ENCODE data around the gene NSL1. TPM values are rescaled to one million over a fixed set of nuclear protein-coding genes. Genes with fewer than 3 reads are reported as not detected.
"Not testable (repeated sequence)": the region's sequence is repeated elsewhere in the genome, so short reads cannot be mapped to it uniquely, and the experiment has no call there.

NSL1 gene
- polyA plus RNA-seq, 4 donors, result 44.1 to 46.3 (median 44.8) TPM

DNA sequence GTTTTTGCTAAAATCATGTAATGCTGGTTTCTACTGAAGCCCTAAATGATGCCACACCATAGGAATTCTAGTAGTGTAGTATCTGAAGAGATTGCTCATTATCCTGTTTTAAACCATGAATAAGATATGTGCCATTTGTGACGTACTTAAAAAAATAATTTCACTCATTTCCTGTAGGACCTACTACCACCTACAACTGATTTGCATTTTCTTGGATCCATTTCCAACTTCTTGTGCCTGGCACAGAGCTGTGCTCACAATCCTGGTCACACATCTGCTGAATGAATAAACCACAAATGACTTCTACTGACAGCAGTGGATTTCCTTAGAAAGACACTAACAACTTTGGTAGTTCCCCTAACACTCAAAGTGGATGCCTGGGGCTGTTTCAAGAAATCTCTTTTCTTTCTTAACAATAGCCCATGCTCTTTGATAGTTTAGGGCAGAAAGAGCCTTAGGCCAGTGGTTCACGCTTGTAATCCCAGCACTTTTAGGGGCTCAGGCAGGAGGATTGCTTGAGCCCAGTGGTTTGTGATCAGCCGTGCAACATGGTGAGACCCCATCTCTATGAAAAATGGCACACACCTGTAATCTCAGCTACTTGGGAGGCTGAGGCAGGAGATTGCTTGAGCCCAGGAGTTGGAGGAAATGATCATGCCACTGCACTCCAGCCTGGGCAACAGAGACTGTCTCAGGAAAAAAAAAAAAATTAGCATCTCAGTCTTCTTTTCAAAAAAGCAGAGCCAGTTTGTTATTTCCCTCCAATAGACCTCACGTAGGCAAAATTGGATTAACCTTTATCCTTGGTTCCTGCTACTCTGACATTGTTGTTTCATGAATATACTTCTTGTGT is 78.9 kb downstream of the NSL1 start:
- no peak for DNase-seq (ENCODE audit: low read depth in 4 of 4, low spot score in 2 of 4)

DNA sequence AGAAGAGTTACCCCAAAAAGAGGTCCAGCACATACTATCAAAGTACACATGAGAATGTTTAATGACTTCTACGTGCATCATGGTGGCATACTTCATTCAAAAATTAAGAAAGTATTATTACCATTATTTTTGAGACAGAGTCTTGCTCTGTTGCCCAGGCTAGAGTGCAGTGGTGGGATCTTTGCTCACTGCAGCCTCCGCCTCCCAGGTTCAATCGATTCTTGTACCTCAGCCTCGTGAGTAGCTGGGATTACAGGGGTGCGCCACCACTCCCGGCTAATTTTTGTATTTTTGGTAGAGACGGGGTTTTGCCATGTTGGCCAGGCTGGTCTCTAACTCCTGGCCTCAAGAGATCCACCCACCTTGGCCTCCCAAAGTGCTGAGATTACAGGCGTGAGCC is 79.6 kb downstream of the NSL1 start:
- DNase-seq (ENCODE audit: low read depth in 4 of 4, low spot score in 2 of 4), result not testable (repeated sequence)

DNA sequence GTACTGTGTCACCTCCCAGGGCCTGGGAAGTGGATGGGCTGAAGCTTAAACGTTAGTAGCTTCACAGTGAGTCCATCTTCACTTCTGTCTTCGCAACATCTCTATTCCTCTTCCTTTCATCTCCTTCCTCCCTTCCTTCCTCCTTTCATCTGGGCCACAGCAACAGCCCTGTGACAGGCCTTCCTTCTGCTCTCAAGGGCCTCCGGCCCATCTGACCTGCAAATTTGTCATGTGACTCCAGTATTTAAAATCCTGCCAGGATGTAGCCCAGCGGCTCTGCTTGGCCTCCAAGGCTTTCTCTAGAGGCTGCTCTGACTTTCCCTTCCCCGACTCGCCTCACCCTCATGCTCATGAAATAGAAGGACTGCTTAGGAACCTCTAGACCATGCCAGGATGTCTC is 81.0 kb downstream of the NSL1 start:
- no peak for DNase-seq (ENCODE audit: low read depth in 4 of 4, low spot score in 2 of 4)

DNA sequence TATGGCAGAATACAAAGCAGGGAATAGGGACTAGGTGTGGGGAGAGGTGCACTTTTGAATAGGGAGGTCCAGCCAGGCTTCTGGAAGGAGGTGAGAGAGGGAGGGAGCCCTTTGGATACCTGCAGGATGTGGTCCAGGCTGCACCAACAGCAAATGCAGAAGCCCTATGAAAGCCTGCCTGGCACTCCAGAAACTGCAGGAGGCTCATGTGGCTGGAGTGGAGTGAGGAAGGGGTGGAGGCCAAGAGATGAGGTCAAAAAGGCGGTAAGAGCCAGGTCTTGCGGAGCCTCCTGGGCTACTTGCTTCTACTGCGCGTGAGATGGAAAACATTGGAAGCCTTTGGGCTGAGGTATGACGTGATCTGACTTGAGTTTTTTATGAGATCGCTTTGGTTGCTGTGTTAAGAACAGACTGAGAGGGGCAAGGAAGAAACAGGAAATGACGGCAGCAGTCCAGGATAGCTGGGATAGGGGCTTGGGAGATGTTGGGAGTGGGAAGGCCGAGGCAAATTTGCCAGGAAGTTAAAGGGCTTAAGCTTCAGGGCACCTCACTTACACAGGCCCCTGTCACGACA is 87.5 kb downstream of the NSL1 start:
- no peak for DNase-seq (ENCODE audit: low read depth in 4 of 4, low spot score in 2 of 4)

DNA sequence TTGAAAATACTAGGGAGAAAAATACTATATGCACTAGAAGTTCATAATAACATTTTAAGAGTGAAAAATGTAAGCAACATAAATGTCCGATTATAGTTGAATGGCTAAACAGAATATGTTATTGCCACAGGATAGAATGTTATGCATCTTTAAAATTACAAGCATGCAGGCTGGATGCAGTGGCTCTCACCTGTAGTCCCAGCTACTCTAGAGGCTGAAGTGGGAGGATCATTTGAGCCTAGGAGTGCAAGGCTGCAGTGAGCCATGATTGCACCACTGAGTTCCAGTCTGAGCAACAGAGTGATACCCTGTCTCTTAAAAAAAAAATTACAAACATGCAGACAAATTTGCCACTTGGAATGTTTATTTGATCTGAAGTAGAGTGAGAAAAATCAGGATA is 88.9 kb downstream of the NSL1 start:
- no peak for DNase-seq (ENCODE audit: low read depth in 4 of 4, low spot score in 2 of 4)

DNA sequence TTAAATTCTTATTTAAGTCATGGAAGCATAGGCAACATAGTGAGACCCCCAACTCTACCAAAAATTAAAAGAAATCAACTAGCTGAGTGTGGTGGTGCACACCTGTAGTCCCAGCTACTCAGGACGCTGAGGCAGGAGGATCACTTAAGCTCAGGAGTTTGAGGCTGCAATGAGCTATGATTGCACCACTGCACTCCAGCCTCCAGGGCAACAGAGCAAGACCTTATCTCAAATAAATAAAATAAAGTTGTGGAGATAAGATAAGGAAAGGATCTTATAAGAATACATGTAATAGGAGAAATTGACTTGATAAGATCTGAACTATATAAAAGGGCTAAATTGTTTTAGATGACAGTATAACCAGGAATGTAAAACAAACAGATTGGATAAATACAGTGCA is 89.7 kb downstream of the NSL1 start:
- no peak for DNase-seq (ENCODE audit: low read depth in 4 of 4, low spot score in 2 of 4)

GRCh38 chr1:212700892-212701819 is 90.4 kb downstream of the NSL1 start:
- peak in 2 of 4 donors; percentile 21 to 37 for DNase-seq (ENCODE audit: low read depth in 4 of 4, low spot score in 2 of 4)

DNA sequence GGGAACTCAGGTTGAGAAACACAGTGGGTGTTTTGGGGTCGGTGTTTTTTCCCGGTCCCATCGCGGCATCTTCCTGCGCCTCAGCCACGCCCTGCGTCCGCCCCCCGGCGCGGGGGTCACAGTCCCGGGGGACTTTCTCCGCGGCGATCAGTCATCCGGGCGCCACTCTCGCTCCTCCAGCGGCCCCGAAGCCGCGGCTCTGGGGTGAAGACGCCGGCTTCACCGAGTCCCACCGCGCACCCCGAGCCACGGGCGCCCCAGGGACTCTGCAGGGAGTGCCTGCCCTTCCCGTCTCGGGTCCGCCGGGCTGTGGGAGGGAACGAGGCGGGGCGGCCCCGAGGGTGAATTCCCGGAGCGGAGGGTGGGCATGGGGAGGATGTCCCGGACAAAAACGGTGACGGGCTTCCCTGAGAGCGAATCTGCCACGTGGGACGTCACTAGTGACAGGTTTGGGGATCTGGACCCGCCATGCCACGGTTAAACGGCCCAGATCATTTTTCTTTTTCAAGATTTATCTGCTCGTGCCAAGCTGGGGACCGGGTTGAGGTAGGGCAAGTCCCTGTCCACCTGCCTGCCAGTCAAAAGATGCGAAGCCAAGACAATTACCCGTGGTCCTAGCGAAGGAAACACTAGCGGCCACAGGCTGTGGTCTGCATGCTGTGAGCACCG is 91.2 kb downstream of the NSL1 start:
- DNase-seq (ENCODE audit: low read depth in 4 of 4, low spot score in 2 of 4), result peak in 2 of 4 donors; percentile 1 to 9

DNA sequence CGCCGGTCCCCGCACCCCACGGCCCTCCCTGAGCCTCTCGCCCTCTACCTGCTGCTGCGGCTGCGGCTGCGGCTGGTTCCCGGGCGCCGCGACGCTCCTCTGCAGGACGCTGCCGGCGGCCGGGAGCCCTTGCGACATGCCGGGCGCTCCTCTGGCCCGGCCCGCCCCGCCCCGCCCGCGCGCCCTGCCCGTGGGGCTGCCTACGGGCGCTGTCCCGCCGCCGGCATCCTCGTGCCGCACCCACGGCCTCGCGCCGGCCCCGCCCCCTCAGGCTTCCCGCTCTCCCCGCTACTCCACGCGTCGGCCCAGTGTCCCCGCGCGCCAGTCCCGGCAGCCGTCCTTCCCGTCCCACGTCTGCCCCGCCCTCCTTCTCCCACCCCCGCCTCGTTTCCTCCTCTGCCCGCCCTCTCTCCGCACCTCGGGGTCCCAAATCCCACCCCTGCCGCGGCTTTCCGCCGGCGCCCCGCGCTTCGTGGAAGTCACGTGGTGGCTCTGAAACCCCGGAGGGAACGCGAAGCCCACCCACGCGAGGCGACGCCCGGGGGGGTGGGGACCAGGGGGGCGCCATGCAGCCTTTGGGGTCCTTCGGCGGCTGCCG is 91.9 kb downstream of the NSL1 start, which contains the start of gene BATF3:
Gene BATF3, minus strand, starts transcription at position 216 of the 598 bp plus-strand sequence. Its CDS starts 78 bp downstream, at position 138.
- peak in 2 of 4 donors; percentile 13 to 21 for DNase-seq (ENCODE audit: low read depth in 4 of 4, low spot score in 2 of 4)

- peak in 2 of 4 donors; percentile 8 to 21 for DNase-seq (ENCODE audit: low read depth in 4 of 4, low spot score in 2 of 4)
These were observed 92.4 kb downstream of the NSL1 start for GRCh38 chr1:212699104-212699624.

GRCh38 chr1:212698467-212699103 is 93.0 kb downstream of the NSL1 start:
- DNase-seq (ENCODE audit: low read depth in 4 of 4, low spot score in 2 of 4), result no peak

DNA sequence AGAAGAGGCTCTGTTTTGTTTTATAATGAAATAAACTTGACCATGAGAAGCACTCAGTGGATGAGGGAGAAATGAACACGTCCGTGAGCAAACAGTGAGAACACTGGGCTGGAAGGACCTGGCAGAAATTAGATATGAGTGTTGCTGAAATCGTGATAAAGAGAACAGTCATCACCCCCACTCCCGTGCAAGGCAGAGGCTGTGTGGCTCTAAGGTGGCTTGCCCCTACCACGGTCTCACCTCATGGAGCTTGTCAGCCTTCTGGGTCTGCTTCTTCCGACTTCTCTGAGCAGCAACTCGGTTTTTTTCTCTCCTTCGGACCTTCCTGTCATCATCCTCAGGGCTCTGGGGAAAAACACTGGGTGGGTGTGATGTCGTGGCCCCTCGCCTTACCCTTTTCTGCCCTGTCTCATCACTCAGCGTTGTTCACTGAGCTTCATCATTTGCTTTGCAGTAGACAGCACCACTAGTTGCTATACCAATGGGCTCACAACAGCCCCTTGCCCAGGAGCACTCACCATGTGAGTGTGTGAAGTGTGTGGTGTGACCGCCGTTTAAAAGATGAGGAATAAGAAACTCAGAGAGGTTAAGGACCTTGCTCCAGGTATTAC is 94.8 kb downstream of the NSL1 start:
- no peak for DNase-seq (ENCODE audit: low read depth in 4 of 4, low spot score in 2 of 4)

DNA sequence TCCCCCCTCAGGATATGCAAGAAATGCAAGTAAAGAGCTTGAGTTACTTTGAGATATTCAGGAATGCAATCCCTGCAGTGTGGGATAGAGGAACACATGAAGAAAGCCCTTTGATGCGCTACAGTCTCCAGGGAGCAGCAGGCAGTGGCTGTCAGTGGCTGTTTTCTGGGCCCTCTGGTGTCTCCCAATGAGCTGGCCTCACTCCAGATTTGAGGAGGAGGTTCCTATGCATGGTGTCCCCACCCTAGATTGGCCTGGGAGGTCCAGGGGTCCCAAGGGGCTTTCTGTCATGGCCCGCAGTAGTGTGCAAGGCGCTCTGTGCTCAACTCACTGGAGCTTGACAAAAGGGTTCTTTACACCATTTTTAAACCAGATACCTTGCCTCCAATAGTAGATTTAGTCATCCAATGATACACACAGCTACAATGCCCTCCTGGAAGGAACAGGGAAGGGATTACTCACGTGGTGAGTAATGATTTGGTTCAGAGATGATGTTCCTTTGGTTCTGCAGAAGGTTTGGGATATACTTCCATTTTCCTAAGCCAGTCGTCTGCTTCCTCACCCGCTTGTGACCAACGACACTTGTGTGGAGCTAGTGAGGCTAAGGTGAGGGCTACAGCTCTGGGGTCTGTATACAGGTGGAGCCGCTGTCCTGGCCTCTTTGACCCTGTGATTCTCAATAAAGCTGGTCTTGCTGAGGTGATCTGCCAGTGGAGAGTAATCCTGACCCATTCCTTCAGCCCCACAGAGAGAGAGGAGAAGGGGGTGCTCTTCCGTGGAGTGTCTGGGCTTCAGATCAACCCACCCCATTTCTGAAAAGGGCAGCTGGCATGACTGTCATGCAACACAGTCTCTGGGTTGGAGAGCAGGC is 98.6 kb downstream of the NSL1 start:
- no peak for DNase-seq (ENCODE audit: low read depth in 4 of 4, low spot score in 2 of 4)

DNA sequence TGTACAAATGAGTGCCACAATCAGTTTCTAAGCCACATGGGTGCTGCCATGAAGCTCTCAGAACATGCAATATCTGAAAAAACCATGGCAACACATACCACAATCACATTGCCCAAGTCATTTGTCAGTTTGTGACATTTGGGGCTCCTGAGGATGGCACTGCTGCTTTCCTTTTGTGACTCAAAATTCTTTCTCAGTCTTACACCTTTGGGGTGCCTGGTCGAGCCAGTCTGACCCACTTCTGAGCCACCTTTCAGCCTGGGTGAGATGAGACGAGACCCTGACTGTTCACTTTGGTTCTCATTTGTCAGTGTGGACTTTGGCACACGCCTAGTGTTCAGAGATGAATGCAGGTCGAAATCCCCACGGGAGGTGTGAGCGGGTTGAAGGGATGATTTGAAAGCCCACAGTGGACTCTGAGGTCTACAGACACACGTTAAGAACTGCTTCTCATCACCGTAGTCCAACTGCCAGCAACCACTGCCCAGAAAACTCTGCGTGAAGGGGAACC is 100.0 kb downstream of the NSL1 start:
- no peak for DNase-seq (ENCODE audit: low read depth in 4 of 4, low spot score in 2 of 4)

GRCh38 chr1:212690816-212691403 is 100.7 kb downstream of the NSL1 start:
- no peak for DNase-seq (ENCODE audit: low read depth in 4 of 4, low spot score in 2 of 4)

DNA sequence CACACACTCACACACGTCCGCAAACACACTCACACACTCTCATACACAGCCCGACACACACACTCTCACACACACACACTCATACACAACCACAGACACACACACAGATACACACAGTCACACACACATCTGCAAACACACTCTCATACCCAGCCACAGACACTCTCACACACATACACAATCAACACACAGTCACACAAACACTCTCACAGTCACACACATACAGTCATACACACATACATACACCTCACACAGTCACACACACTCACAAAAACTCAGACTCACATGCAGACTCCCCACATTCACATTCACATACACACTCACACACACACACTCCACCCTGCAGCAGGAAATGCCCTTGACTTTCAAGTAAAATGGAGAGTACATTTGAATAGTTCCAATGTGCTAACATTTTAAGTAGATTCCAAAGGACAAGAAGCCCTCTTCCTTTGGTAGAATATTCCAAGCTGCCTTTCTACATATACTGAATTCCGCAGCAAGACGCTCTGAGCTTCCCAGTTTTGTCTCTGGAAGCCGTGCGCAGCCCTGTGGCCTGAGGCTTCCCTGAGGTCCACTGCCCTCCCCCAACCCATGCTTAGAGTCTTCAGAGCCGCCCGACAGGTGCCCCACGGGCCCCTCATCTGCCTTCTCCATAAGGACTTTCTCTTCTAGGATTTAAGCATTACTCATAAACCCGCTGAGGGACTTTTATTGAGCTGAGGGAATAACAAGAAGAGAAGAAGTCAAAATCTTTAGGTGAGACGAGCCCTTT is 101.6 kb downstream of the NSL1 start:
- no peak for DNase-seq (ENCODE audit: low read depth in 4 of 4, low spot score in 2 of 4)

Data from left renal cortex interstitium (tissue), 4 donors.